ENCODE measurements around the gene HCST. TPM values are rescaled to one million over a fixed set of nuclear protein-coding genes. Genes with fewer than 3 reads are reported as not detected.

Gene HCST
- total RNA-seq, 2 donors from 2014 or later = 1.3 to 1.5 TPM

- Mint-ChIP-seq H3K4me1 (peaks cover 3% of the 10 kb centered on the region), H3K4me3 (no peak overlapping the region), H3K27ac (no peak overlapping the region), H3K9me3 (no peaks in the 10 kb centered on the region), H3K36me3 (ENCODE audit: low read depth) (peaks cover 27% of the 10 kb centered on the region), H3K27me3 (ENCODE audit: insufficient read depth) (peaks cover 5% of the 10 kb centered on the region)
- Histone ChIP-seq H3K27ac (ENCODE audit: low read depth, low read length) (no peak overlapping the region), H3K4me1 (ENCODE audit: control insufficient read depth, insufficient read depth, low read length) (no peaks in the 10 kb centered on the region), H3K36me3 (ENCODE audit: control insufficient read depth, insufficient read depth, low read length) (peaks cover 15% of the 10 kb centered on the region), H3K9ac (ENCODE audit: extremely low read depth, low read length, poor library complexity, severe bottlenecking) (no peak overlapping the region), H3K27me3 (ENCODE audit: control insufficient read depth, insufficient read depth, low read length, poor library complexity, severe bottlenecking) (peaks cover 8% of the 10 kb centered on the region), H3K4me3 (ENCODE audit: low read length) (no peak overlapping the region), H3K9me3 (ENCODE audit: control insufficient read depth, low read length) (no peaks in the 10 kb centered on the region)
- WGBS, 2 experiments (ENCODE audit: insufficient coverage in 1 of 2, insufficient read length in 1 of 2) = 80 to 84% methylated on average over 2 of the region's 2 CpGs
- DNase-seq = no peak
- TF ChIP-seq CTCF (conservative IDR thresholded peaks at IDR 0.05) = no peak
Observed at GRCh38 chr19:35883882-35884281, 18.4 kb upstream of the HCST start.

GRCh38 chr19:35885225-35885738 is 17.0 kb upstream of the HCST start:
- Histone ChIP-seq H3K9me3 (ENCODE audit: control insufficient read depth, low read length) (no peaks in the 10 kb centered on the region), H3K4me1 (ENCODE audit: control insufficient read depth, insufficient read depth, low read length) (no peaks in the 10 kb centered on the region), H3K36me3 (ENCODE audit: control insufficient read depth, insufficient read depth, low read length) (peaks cover 29% of the 10 kb centered on the region), H3K9ac (ENCODE audit: extremely low read depth, low read length, poor library complexity, severe bottlenecking) (no peak overlapping the region), H3K27me3 (ENCODE audit: control insufficient read depth, insufficient read depth, low read length, poor library complexity, severe bottlenecking) (no peaks in the 10 kb centered on the region), H3K4me3 (ENCODE audit: low read length) (no peak overlapping the region), H3K27ac (ENCODE audit: low read depth, low read length) (no peak overlapping the region)
- TF ChIP-seq CTCF (conservative IDR thresholded peaks at IDR 0.05) = no peak
- no peaks in the 10 kb centered on the region for H3K9me3 Mint-ChIP-seq
- H3K4me1 Mint-ChIP-seq = no peaks in the 10 kb centered on the region
- DNase-seq = no peak
- peaks cover 39% of the 10 kb centered on the region for H3K36me3 Mint-ChIP-seq (ENCODE audit: low read depth)
- no peak overlapping the region for H3K27ac Mint-ChIP-seq
- H3K4me3 Mint-ChIP-seq = no peak overlapping the region
- H3K27me3 Mint-ChIP-seq (ENCODE audit: insufficient read depth) = no peaks in the 10 kb centered on the region
- WGBS, 2 experiments (ENCODE audit: insufficient coverage in 1 of 2, insufficient read length in 1 of 2) = 94 to 96% methylated on average over 5 to 6 of the region's 6 CpGs

GRCh38 chr19:35885904-35886303 is 16.4 kb upstream of the HCST start:
- no peak for TF ChIP-seq CTCF (conservative IDR thresholded peaks at IDR 0.05)
- no peaks in the 10 kb centered on the region for H3K4me1 Mint-ChIP-seq
- H3K4me1 ChIP-seq (ENCODE audit: control insufficient read depth, insufficient read depth, low read length) = no peaks in the 10 kb centered on the region
- DNase-seq = no peak
- no peak overlapping the region for H3K9ac ChIP-seq (ENCODE audit: extremely low read depth, low read length, poor library complexity, severe bottlenecking)
- H3K4me3 ChIP-seq (ENCODE audit: low read length) = no peak overlapping the region
- peaks cover 43% of the 10 kb centered on the region for H3K36me3 Mint-ChIP-seq (ENCODE audit: low read depth)
- H3K27ac Mint-ChIP-seq = no peak overlapping the region
- H3K4me3 Mint-ChIP-seq = no peak overlapping the region
- no peaks in the 10 kb centered on the region for H3K9me3 ChIP-seq (ENCODE audit: control insufficient read depth, low read length)
- H3K36me3 ChIP-seq (ENCODE audit: control insufficient read depth, insufficient read depth, low read length) = peaks cover 34% of the 10 kb centered on the region
- no peaks in the 10 kb centered on the region for H3K9me3 Mint-ChIP-seq
- H3K27me3 ChIP-seq (ENCODE audit: control insufficient read depth, insufficient read depth, low read length, poor library complexity, severe bottlenecking) = no peaks in the 10 kb centered on the region
- 97 to 100% methylated on average over 4 to 7 of the region's 8 CpGs for WGBS, 2 experiments (ENCODE audit: insufficient coverage in 1 of 2, insufficient read length in 1 of 2)
- no peaks in the 10 kb centered on the region for H3K27me3 Mint-ChIP-seq (ENCODE audit: insufficient read depth)
- no peak overlapping the region for H3K27ac ChIP-seq (ENCODE audit: low read depth, low read length)
